GM19025 (cell line): ENCODE results near the gene SYNJ2.

Experiments
- ATAC-seq: cut with Tn5 transposase; IDR thresholded peaks from one replicate; pipeline ENCODE4 v1.9.1; 2021; ENCODE audit warnings: mild to moderate bottlenecking, low read depth, moderate library complexity; ENCODE audit not compliant: unreplicated experiment

The SYNJ2 gene

GRCh38 chr6:158010591-158011477 lies 29.2 kb downstream of the SYNJ2 start:
- ATAC-seq, result no peak

DNA sequence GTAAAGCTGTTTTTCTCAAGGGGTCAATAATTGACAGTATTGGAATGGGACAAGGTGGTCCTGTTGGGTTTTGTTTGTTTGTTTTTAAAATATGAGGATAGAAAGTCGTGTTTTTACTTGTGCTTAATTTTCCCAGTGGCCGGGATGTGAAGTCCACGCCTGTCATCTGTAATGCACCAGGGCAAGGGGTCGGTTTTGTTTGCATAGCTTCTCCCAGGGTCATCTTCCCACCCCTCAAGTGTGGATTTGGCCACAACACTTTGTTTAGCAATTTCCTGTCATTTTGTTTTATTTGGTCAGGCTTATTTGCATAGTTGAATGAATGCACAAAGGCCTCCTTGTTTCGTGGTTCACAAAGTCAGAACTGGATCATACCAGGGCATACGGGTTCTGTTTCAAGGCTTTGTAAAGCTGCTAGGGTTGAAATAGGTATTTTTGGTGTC lies 29.8 kb downstream of the SYNJ2 start:
- no peak for ATAC-seq

GRCh38 chr6:158011980-158012566 lies 30.4 kb downstream of the SYNJ2 start:
- ATAC-seq, result no peak

GRCh38 chr6:158013904-158014504 lies 32.3 kb downstream of the SYNJ2 start:
- no peak for ATAC-seq

GRCh38 chr6:158014505-158015187 lies 33.0 kb downstream of the SYNJ2 start:
- no peak for ATAC-seq

- no peak for ATAC-seq
Observed at GRCh38 chr6:158015188-158015506, 33.5 kb downstream of the SYNJ2 start.

- ATAC-seq, result no peak
Observed at GRCh38 chr6:158016571-158017383, 35.1 kb downstream of the SYNJ2 start.

GRCh38 chr6:158017621-158018040 lies 36.0 kb downstream of the SYNJ2 start:
- no peak for ATAC-seq

- ATAC-seq, result no peak
Observed at GRCh38 chr6:158018041-158018771, 36.5 kb downstream of the SYNJ2 start.

GRCh38 chr6:158018851-158019361 lies 37.2 kb downstream of the SYNJ2 start:
- no peak for ATAC-seq

DNA sequence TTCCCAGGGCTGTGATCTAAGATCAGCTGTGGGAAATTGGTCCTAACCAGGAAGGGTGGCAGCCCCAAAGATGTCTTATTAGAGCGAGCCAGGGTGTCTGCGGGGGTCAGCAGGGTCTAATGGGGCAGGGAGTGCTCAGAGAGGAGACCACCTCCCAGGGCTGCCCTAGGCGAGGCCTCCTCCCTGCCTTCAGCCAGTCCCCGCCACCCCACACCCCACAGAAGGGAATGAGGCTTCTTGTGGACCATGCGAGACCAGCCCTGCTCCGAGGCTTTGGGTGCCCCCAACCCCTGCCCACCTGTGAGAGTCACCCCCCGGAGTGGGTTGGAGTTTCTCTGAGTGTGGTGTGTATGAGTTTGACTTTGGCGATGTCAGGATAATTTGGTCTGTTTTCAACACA lies 37.8 kb downstream of the SYNJ2 start:
- no peak for ATAC-seq

GRCh38 chr6:158020272-158020711 lies 38.6 kb downstream of the SYNJ2 start:
- no peak for ATAC-seq

DNA sequence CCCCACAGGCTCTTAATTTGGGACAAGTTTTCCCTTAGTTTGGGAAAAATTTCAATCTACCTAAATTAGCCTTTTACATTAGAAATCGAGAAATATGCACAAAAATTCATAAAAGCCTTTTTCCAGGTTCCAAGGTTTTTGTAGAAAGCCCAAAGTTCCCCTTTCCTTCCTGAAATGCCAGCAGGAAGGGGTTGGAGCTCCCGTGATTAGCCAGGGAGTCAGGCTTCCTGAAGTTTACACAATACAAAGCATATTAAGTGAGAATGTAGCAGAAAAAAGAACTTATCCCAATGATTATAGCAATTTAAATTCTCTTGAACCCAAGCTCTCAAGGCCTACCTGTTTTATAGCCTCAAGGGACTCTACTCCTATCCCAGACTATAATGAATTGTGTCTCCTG lies 39.1 kb downstream of the SYNJ2 start:
- no peak for ATAC-seq

GRCh38 chr6:158021376-158021775 lies 39.7 kb downstream of the SYNJ2 start:
- ATAC-seq, result no peak

- ATAC-seq, result no peak
Observed at GRCh38 chr6:158021814-158022748, 40.4 kb downstream of the SYNJ2 start.

- ATAC-seq, result no peak
Observed at GRCh38 chr6:158022749-158023596, 41.3 kb downstream of the SYNJ2 start.

DNA sequence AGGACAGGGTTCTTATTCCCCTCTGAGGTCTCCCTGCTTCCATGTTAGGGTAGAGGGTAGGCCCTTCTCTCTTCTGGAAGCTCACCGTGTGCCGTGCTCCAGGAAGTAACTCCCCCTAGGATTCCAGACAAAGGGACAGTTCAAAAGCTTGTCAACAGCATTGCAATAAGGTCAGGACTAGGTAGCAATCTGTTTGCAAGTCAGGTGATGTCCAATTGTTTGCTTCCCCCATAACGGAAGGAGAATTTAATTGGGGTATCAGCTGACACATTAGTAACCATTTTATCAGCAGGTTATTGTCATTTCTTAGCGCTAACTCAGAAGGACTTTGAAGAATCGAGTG lies 41.9 kb downstream of the SYNJ2 start:
- ATAC-seq, result no peak
